ENCODE results near the gene SRMS. TPM values are rescaled to one million over a fixed set of nuclear protein-coding genes. Genes with fewer than 3 reads are reported as not detected.

Gene SRMS
- total RNA-seq: not detected
- long read RNA-seq: 0 reads

- DNase-seq (ENCODE audit: low spot score): no peak
Measured at GRCh38 chr20:63547725-63548480, at the start of gene SRMS. TSS of gene SRMS (minus strand) at chr20:63547749. CDS start at chr20:63547463, 286 bp downstream.

- no peak for DNase-seq (ENCODE audit: low spot score)
Measured at GRCh38 chr20:63596423-63596822, 48.9 kb upstream of the SRMS start.

- no peak for DNase-seq (ENCODE audit: low spot score)
Measured at GRCh38 chr20:63595416-63596127, 48.0 kb upstream of the SRMS start.

- DNase-seq (ENCODE audit: low spot score): no peak
Measured at GRCh38 chr20:63594043-63594561, 46.6 kb upstream of the SRMS start.

GRCh38 chr20:63592661-63593060 lies 45.1 kb upstream of the SRMS start:
- DNase-seq (ENCODE audit: low spot score): no peak

GRCh38 chr20:63591786-63592355 lies 44.3 kb upstream of the SRMS start:
- DNase-seq (ENCODE audit: low spot score): no peak

- DNase-seq (ENCODE audit: low spot score): no peak
Measured at GRCh38 chr20:63591147-63591533, 43.6 kb upstream of the SRMS start.

GRCh38 chr20:63590218-63591146 lies 42.9 kb upstream of the SRMS start:
- DNase-seq (ENCODE audit: low spot score): no peak

- DNase-seq (ENCODE audit: low spot score): no peak
Measured at GRCh38 chr20:63589261-63590217, 42.0 kb upstream of the SRMS start.

- DNase-seq (ENCODE audit: low spot score): no peak
Measured at GRCh38 chr20:63588641-63589041, 41.1 kb upstream of the SRMS start.

- no peak for DNase-seq (ENCODE audit: low spot score)
Measured at GRCh38 chr20:63587776-63588591, 40.4 kb upstream of the SRMS start.

GRCh38 chr20:63587256-63587655 lies 39.7 kb upstream of the SRMS start:
- DNase-seq (ENCODE audit: low spot score): no peak

- no peak for DNase-seq (ENCODE audit: low spot score)
Measured at GRCh38 chr20:63586797-63587196, 39.2 kb upstream of the SRMS start.

GRCh38 chr20:63585616-63586565 lies 38.3 kb upstream of the SRMS start:
- DNase-seq (ENCODE audit: low spot score): no peak

- no peak for DNase-seq (ENCODE audit: low spot score)
Measured at GRCh38 chr20:63582382-63583063, 35.0 kb upstream of the SRMS start.

- DNase-seq (ENCODE audit: low spot score): no peak
Measured at GRCh38 chr20:63580796-63581461, 33.4 kb upstream of the SRMS start.
